Measurements from ENCODE around the gene ALX1. TPM values are rescaled to one million over a fixed set of nuclear protein-coding genes. Genes with fewer than 3 reads are reported as not detected.

Gene ALX1
- total RNA-seq, 1 experiment from 2014 or later = not detected

DNA sequence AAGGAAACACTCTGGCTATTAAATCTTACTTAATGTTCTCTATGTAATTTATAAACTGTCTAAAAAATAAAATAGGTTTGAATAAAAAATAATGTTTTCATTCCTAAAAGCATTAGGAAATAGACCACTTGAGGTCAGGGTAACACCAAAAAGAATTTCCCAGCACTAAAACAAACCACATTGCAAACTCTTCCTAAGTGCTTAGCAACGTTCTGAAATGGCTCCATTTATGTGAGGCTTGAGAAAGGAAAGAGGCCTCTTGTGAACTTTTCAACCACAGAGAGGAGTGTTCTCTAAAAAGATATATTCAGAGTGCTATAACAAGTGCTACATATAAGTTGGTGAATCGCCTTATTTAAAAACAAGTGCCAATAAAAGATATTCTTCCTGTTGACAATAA lies 42.7 kb downstream of the ALX1 start:
- Histone ChIP-seq H3K9me2 (replicated peaks; ENCODE audit: low read length) (no peaks in the 10 kb centered on the region), H3K27ac (ENCODE audit: low read length) (no peak overlapping the region), H3K4me3 (ENCODE audit: low read length) (no peak overlapping the region), H3K9me3 (ENCODE audit: low read length) (no peaks in the 10 kb centered on the region), H3F3A (ENCODE audit: low read length, unreplicated experiment) (no peaks in the 10 kb centered on the region), H3K36me3 (ENCODE audit: low read depth, low read length) (no peaks in the 10 kb centered on the region), H3K27me3 (ENCODE audit: low read length) (no peaks in the 10 kb centered on the region), H3K9ac (ENCODE audit: low read length) (no peak overlapping the region), H4K20me1 (ENCODE audit: low read length) (no peaks in the 10 kb centered on the region), H3K4me2 (ENCODE audit: low read length) (no peak overlapping the region), H2AFZ (ENCODE audit: low read length) (no peak overlapping the region), H3K79me2 (ENCODE audit: low read length) (no peaks in the 10 kb centered on the region), H3K4me1 (ENCODE audit: insufficient read depth, low read length) (no peaks in the 10 kb centered on the region)
- ATAC-seq = no peak
- BruUV-seq (replicated peaks) = no TSS peak
- POLR2A ChIA-PET (ENCODE audit: unreplicated experiment) = no interaction called here
- DNase-seq = no peak
- CTCF ChIA-PET = no interaction called here
- intact Hi-C loops (cut with micrococcal nuclease) = loop anchor here (2.0 kb wide), 1 partner anchor 122 kb away; no protein-coding TSS in a partner anchor
- TF ChIP-seq EZH2 (IDR thresholded peaks at IDR 0.05; ENCODE audit: low read length, unreplicated experiment) = no peak
- TF ChIP-seq, protein P1, sequence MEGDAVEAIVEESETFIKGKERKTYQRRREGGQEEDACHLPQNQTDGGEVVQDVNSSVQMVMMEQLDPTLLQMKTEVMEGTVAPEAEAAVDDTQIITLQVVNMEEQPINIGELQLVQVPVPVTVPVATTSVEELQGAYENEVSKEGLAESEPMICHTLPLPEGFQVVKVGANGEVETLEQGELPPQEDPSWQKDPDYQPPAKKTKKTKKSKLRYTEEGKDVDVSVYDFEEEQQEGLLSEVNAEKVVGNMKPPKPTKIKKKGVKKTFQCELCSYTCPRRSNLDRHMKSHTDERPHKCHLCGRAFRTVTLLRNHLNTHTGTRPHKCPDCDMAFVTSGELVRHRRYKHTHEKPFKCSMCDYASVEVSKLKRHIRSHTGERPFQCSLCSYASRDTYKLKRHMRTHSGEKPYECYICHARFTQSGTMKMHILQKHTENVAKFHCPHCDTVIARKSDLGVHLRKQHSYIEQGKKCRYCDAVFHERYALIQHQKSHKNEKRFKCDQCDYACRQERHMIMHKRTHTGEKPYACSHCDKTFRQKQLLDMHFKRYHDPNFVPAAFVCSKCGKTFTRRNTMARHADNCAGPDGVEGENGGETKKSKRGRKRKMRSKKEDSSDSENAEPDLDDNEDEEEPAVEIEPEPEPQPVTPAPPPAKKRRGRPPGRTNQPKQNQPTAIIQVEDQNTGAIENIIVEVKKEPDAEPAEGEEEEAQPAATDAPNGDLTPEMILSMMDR (conservative IDR thresholded peaks at IDR 0.05; ENCODE audit: low read depth, low read length) = no peak
- no peak for TF ChIP-seq EZH2phosphoT487 (IDR thresholded peaks at IDR 0.05; ENCODE audit: borderline replicate concordance, low read length)

DNA sequence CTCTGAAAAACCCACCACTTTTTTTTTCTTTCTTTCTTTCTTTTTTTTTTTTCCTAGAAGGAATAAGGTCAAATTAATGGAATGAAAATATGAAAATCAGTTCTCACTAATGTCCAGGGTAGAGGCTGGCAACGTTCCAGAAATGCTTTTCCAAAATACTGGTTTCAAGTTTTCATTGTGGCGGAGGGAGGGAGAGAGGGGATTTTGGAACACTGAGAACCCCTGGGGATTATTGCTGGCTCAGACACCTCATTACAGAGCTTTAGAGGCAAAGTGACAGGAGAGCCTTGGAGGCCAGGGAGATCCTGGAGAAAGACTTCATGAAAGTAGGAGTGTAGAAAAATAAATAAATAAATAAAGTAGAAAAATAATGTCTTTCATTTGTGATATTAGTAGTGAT lies 45.4 kb downstream of the ALX1 start:
- POLR2A ChIA-PET (ENCODE audit: unreplicated experiment) = no interaction called here
- Histone ChIP-seq H2AFZ (ENCODE audit: low read length) (no peak overlapping the region), H4K20me1 (ENCODE audit: low read length) (no peaks in the 10 kb centered on the region), H3K36me3 (ENCODE audit: low read depth, low read length) (no peaks in the 10 kb centered on the region), H3K4me2 (ENCODE audit: low read length) (no peak overlapping the region), H3F3A (ENCODE audit: low read length, unreplicated experiment) (no peaks in the 10 kb centered on the region), H3K4me3 (ENCODE audit: low read length) (no peak overlapping the region), H3K9me3 (ENCODE audit: low read length) (no peaks in the 10 kb centered on the region), H3K79me2 (ENCODE audit: low read length) (no peaks in the 10 kb centered on the region), H3K27ac (ENCODE audit: low read length) (no peak overlapping the region), H3K9me2 (replicated peaks; ENCODE audit: low read length) (no peaks in the 10 kb centered on the region), H3K4me1 (ENCODE audit: insufficient read depth, low read length) (no peaks in the 10 kb centered on the region), H3K9ac (ENCODE audit: low read length) (no peak overlapping the region), H3K27me3 (ENCODE audit: low read length) (peaks cover under 1% of the 10 kb centered on the region; the same call in 1 of the 2 replicates)
- ATAC-seq (no peak), DNase-seq (no peak)
- intact Hi-C loops (cut with micrococcal nuclease) = no loop called here
- BruUV-seq (replicated peaks) = no TSS peak
- CTCF ChIA-PET = no interaction called here
- TF ChIP-seq, protein P1 (conservative IDR thresholded peaks at IDR 0.05; ENCODE audit: low read depth, low read length) = no peak
- TF ChIP-seq EZH2 (IDR thresholded peaks at IDR 0.05; ENCODE audit: low read length, unreplicated experiment) = no peak
- no peak for TF ChIP-seq EZH2phosphoT487 (IDR thresholded peaks at IDR 0.05; ENCODE audit: borderline replicate concordance, low read length)

DNA sequence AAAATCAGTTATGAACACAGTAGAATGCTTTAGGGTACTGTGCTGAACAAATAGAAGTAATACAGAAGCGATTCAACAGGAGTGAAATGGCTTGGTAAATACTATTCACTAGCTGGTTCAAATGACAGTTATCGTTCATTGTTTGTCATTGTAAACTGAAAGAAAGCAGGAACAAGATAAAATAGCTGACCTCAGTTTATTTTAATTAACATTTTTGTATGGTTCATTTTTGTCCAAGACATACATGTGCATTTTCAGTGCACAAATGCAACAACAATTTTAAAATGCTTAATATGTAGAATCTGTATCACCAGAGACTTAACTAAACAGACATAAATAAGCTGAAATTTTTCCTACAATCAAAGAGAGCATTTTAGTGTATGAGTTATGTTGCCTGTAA lies 49.9 kb downstream of the ALX1 start:
- POLR2A ChIA-PET (ENCODE audit: unreplicated experiment) = no interaction called here
- Histone ChIP-seq H3K9me2 (replicated peaks; ENCODE audit: low read length) (no peaks in the 10 kb centered on the region), H3K9ac (ENCODE audit: low read length) (no peak overlapping the region), H3K4me3 (ENCODE audit: low read length) (no peak overlapping the region), H3F3A (ENCODE audit: low read length, unreplicated experiment) (no peaks in the 10 kb centered on the region), H3K4me1 (ENCODE audit: insufficient read depth, low read length) (no peaks in the 10 kb centered on the region), H4K20me1 (ENCODE audit: low read length) (no peaks in the 10 kb centered on the region), H3K27me3 (ENCODE audit: low read length) (peaks cover 9% of the 10 kb centered on the region), H3K79me2 (ENCODE audit: low read length) (no peaks in the 10 kb centered on the region), H2AFZ (ENCODE audit: low read length) (no peak overlapping the region), H3K4me2 (ENCODE audit: low read length) (no peak overlapping the region), H3K36me3 (ENCODE audit: low read depth, low read length) (no peaks in the 10 kb centered on the region), H3K9me3 (ENCODE audit: low read length) (no peaks in the 10 kb centered on the region), H3K27ac (ENCODE audit: low read length) (no peak overlapping the region)
- TF ChIP-seq EZH2 (IDR thresholded peaks at IDR 0.05; ENCODE audit: low read length, unreplicated experiment) (no peak), EZH2phosphoT487 (IDR thresholded peaks at IDR 0.05; ENCODE audit: borderline replicate concordance, low read length) (no peak)
- TF ChIP-seq, protein P1 (conservative IDR thresholded peaks at IDR 0.05; ENCODE audit: low read depth, low read length) = no peak
- no peak for DNase-seq
- CTCF ChIA-PET = no interaction called here
- no peak for ATAC-seq
- BruUV-seq (replicated peaks) = no TSS peak
- intact Hi-C loops (cut with micrococcal nuclease) = no loop called here
